GM19035 (cell line): Measurements from ENCODE around the gene RAD9B.
"Not testable (repeated sequence)": the region's sequence is repeated elsewhere in the genome, so short reads cannot be mapped to it uniquely, and the experiment has no call there.

ENCODE experiments used
- ATAC-seq: cut with Tn5 transposase; IDR thresholded peaks from one replicate; pipeline ENCODE4 v1.9.1; 2021; ENCODE audit not compliant: unreplicated experiment

Gene RAD9B

GRCh38 chr12:110501752-110502738 lies at the start of gene RAD9B, which contains the start of gene VPS29:
TSS of gene RAD9B (plus strand) at chr12:110502331. CDS start at chr12:110502338, 7 bp downstream.
TSS of gene VPS29 (minus strand) at chr12:110502111. CDS start at chr12:110502051, 60 bp downstream.
- peak; percentile 96 for ATAC-seq

GRCh38 chr12:110453569-110454296 lies 48.4 kb upstream of the RAD9B start:
- ATAC-seq = no peak

GRCh38 chr12:110458756-110459155 lies 43.4 kb upstream of the RAD9B start:
- no peak for ATAC-seq

GRCh38 chr12:110461189-110461588 lies 40.9 kb upstream of the RAD9B start:
- not testable (repeated sequence) for ATAC-seq

GRCh38 chr12:110465024-110465423 lies 37.1 kb upstream of the RAD9B start:
- no peak for ATAC-seq

- not testable (repeated sequence) for ATAC-seq
These were observed 36.4 kb upstream of the RAD9B start for GRCh38 chr12:110465765-110466164.

GRCh38 chr12:110466791-110467190 lies 35.3 kb upstream of the RAD9B start:
- no peak for ATAC-seq

GRCh38 chr12:110467847-110468213 lies 34.3 kb upstream of the RAD9B start:
- ATAC-seq = no peak

- ATAC-seq = peak; percentile 77
These were observed 33.7 kb upstream of the RAD9B start, which contains the start of the genes FAM216A and GPN3 for GRCh38 chr12:110468214-110469048. TSS of gene FAM216A (plus strand) at chr12:110468845. CDS start at chr12:110468876, 31 bp downstream. TSS of gene GPN3 (minus strand) at chr12:110468257. CDS start at chr12:110468203, 54 bp downstream.

- ATAC-seq = no peak
These were observed 26.7 kb upstream of the RAD9B start for GRCh38 chr12:110475426-110475825.

- ATAC-seq = no peak
These were observed 3.0 kb upstream of the RAD9B start for GRCh38 chr12:110498984-110499706.

GRCh38 chr12:110501399-110501751 lies 756 bp upstream of the RAD9B start:
- no peak for ATAC-seq

GRCh38 chr12:110503432-110503831 lies 1.3 kb downstream of the RAD9B start:
- ATAC-seq = no peak

GRCh38 chr12:110505332-110505731 lies 3.2 kb downstream of the RAD9B start:
- ATAC-seq = no peak

GRCh38 chr12:110508071-110508586 lies 6.0 kb downstream of the RAD9B start:
- no peak for ATAC-seq

- no peak for ATAC-seq
These were observed 11.7 kb downstream of the RAD9B start for GRCh38 chr12:110513842-110514241.

GRCh38 chr12:110514363-110514762 lies 12.2 kb downstream of the RAD9B start:
- no peak for ATAC-seq

- no peak for ATAC-seq
These were observed 14.9 kb downstream of the RAD9B start for GRCh38 chr12:110516995-110517394.

GRCh38 chr12:110518014-110518413 lies 15.9 kb downstream of the RAD9B start:
- ATAC-seq = not testable (repeated sequence)
